Endothelial cell of umbilical vein (primary cell): ENCODE data around the gene DDX4. TPM values are rescaled to one million over a fixed set of nuclear protein-coding genes. Genes with fewer than 3 reads are reported as not detected.

Experiments
- BruUV-seq: library from RNA; stranded (reverse); fragments of 400-500 nt; replicated peaks from 2 replicates; lab custom pipeline; 2021; lab: Mats Ljungman, UMichigan
- CTCF ChIA-PET: fragments of 300-600, 350-600 bp; sonication (Branson Sonifier 250); formaldehyde crosslinking; loops from one replicate; lab custom pipeline; 2021; ENCODE audit warnings: antibody characterized with exemption, inconsistent platforms; lab: Charles Lee
- POLR2A ChIA-PET: fragments of 300-600, 350-600 bp; sonication (Branson Sonifier 250); formaldehyde crosslinking; loops from one replicate; lab custom pipeline; 2021; ENCODE audit warnings: antibody characterized with exemption, inconsistent platforms; lab: Charles Lee
- DNase-seq: peaks from one replicate; pipeline ENCODE4 v3.0.0-alpha.2; 2011; ENCODE audit warnings: low read depth, low spot score
- FAIRE-seq: peaks from 2 replicates; lab custom pipeline; 2011; peaks lifted over from hg19 to GRCh38; lab: Jason Lieb, UNC
- H2AFZ ChIP-seq: 2 replicates; pipeline ENCODE4 v1.6.0; 2012; ENCODE audit warnings: low read depth, low read length, control low read depth, inconsistent platforms
- H3K27ac ChIP-seq: 2 replicates; pipeline ENCODE4 v1.5.1; 2011; ENCODE audit warnings: low read depth, mild to moderate bottlenecking, control low read depth, low read length, moderate library complexity; ENCODE audit not compliant: insufficient read depth
- H3K27me3 ChIP-seq, 2 experiments: 2 replicates each; pipeline versions ENCODE4 v1.6.0 to v1.6.1; 2011; ENCODE audit warnings: low read length in 2 of 2, mixed read lengths in 1 of 2; ENCODE audit not compliant: control insufficient read depth in 2 of 2, insufficient read depth in 2 of 2
- H3K36me3 ChIP-seq, 2 experiments: 2 replicates in 1 of 2; 3 replicates in 1 of 2; pipeline ENCODE4 v1.5.1; 2011; ENCODE audit warnings: low read length in 2 of 2, mild to moderate bottlenecking in 1 of 2, moderate library complexity in 1 of 2; ENCODE audit not compliant: control insufficient read depth in 2 of 2, insufficient read depth in 2 of 2; ENCODE audit errors: extremely low read depth in 1 of 2
- H3K4me1 ChIP-seq: 3 replicates; pipeline ENCODE4 v1.5.1; 2011; ENCODE audit warnings: mild to moderate bottlenecking, low read length; ENCODE audit not compliant: control insufficient read depth, insufficient read depth; ENCODE audit errors: extremely low read depth
- H3K4me2 ChIP-seq: 2 replicates; pipeline ENCODE4 v1.6.1; 2011; ENCODE audit warnings: low read length, control low read depth, mixed read lengths; ENCODE audit not compliant: insufficient read depth
- H3K4me3 ChIP-seq, 3 experiments: fragments of 200-600 bp in 1 of 3; sonication (generic), shearing (Covaris generic) in 1 of 3; replicated peaks in 1 of 3; 2 replicates each; pipeline ENCODE4 v1.5.1; 2011 to 2016; ENCODE audit warnings: control low read depth in 3 of 3, low read length in 3 of 3, mild to moderate bottlenecking in 2 of 3, inconsistent platforms in 1 of 3, low read depth in 1 of 3, moderate library complexity in 1 of 3; ENCODE audit not compliant: insufficient read depth in 1 of 3
- H3K79me2 ChIP-seq: 2 replicates; pipeline ENCODE4 v1.6.0; 2012; ENCODE audit warnings: low read length, inconsistent platforms; ENCODE audit not compliant: control insufficient read depth, insufficient read depth
- H3K9ac ChIP-seq: replicated peaks from 2 replicates; pipeline ENCODE3; 2011; ENCODE audit warnings: low read length, control low read depth; ENCODE audit not compliant: insufficient read depth; ENCODE audit errors: extremely low read depth
- H3K9me1 ChIP-seq: replicated peaks from 3 replicates; pipeline ENCODE4 v1.6.0; 2011; ENCODE audit warnings: mild to moderate bottlenecking, low read length; ENCODE audit not compliant: control insufficient read depth, insufficient read depth; ENCODE audit errors: extremely low read depth
- H3K9me3 ChIP-seq: replicated peaks from 2 replicates; pipeline ENCODE4 v1.5.1; 2012; ENCODE audit warnings: low read length, inconsistent platforms; ENCODE audit not compliant: control insufficient read depth, insufficient read depth
- H4K20me1 ChIP-seq: replicated peaks from 2 replicates; pipeline ENCODE3; 2011; ENCODE audit warnings: mild to moderate bottlenecking, low read length; ENCODE audit not compliant: control insufficient read depth, insufficient read depth; ENCODE audit errors: extremely low read depth
- CTCF ChIP-seq, 2 donors: IDR thresholded peaks; 1 replicate in 1 of 2; 2 replicates in 1 of 2; pipeline ENCODE4 v1.5.1; 2011; ENCODE audit warnings: low read length in 2 of 2, mild to moderate bottlenecking in 2 of 2, moderate library complexity in 2 of 2, control low read depth in 1 of 2, inconsistent platforms in 1 of 2, low read depth in 1 of 2; ENCODE audit not compliant: insufficient read depth in 1 of 2; ENCODE audit errors: extremely low read depth in 1 of 2
- EZH2 ChIP-seq: IDR thresholded peaks from 2 replicates; pipeline ENCODE4 v1.6.1; 2012; ENCODE audit warnings: borderline replicate concordance, low read depth, mild to moderate bottlenecking, moderate library complexity, low read length, inconsistent platforms; ENCODE audit not compliant: severe bottlenecking
- FOS ChIP-seq: IDR thresholded peaks from 2 replicates; pipeline ENCODE4 v1.6.1; 2011; ENCODE audit warnings: mild to moderate bottlenecking, low read length, moderate library complexity, borderline replicate concordance; ENCODE audit not compliant: insufficient read depth
- GATA2 ChIP-seq: IDR thresholded peaks from 2 replicates; pipeline ENCODE4 v1.7.0; 2011; ENCODE audit warnings: low read depth, mild to moderate bottlenecking, moderate library complexity, mixed read lengths, low read length; ENCODE audit not compliant: insufficient read length, insufficient read depth
- JUN ChIP-seq: IDR thresholded peaks from 2 replicates; pipeline ENCODE4 v1.6.1; 2011; ENCODE audit warnings: borderline replicate concordance, low read depth; ENCODE audit not compliant: insufficient read length, insufficient read depth
- MAX ChIP-seq: IDR thresholded peaks from 2 replicates; pipeline ENCODE4 v1.6.1; 2011; ENCODE audit not compliant: insufficient read depth, insufficient read length
- MYC ChIP-seq: IDR thresholded peaks from one replicate; pipeline ENCODE4 v1.6.1; 2011; ENCODE audit warnings: mild to moderate bottlenecking, low read depth, low read length
- POLR2A ChIP-seq: IDR thresholded peaks from 2 replicates; pipeline ENCODE4 v1.6.1; 2012; ENCODE audit warnings: low read depth, mild to moderate bottlenecking, control low read depth, low read length
- POLR2AphosphoS5 ChIP-seq: IDR thresholded peaks from 2 replicates; pipeline ENCODE4 v1.6.1; 2012; ENCODE audit warnings: low read depth, mild to moderate bottlenecking, control low read depth, low read length, moderate library complexity; ENCODE audit not compliant: insufficient read depth
- dilution Hi-C: fragments of 300-500 bp; cut with MboI; formaldehyde crosslinking; loops from one replicate; pipeline ENCODE4 v1.15.0; 2019; ENCODE audit warnings: low sequenced_read_pairs; ENCODE audit not compliant: extremely low pct_ligation_motif_present
- intact Hi-C: fragments of 100-400 bp; cut with micrococcal nuclease; formaldehyde crosslinking; loops from one replicate; pipeline ENCODE4 v1.10.0; 2022
- polyA plus RNA-seq, 4 experiments: library from polyadenylated mRNA; depleted of rRNA in 3 of 4; stranded (reverse) in 3 of 4; unstranded in 1 of 4; fragments of >200 nt; gene quantifications; 2 replicates each; pipeline versions ENCODE4 v1.2.1 to v1.2.3, GENCODE V29; 2011 to 2012; ENCODE audit warnings: missing spikeins in 1 of 4
- total RNA-seq: library from RNA; stranded (reverse); gene quantifications from 2 replicates; pipeline ENCODE4 v1.2.3, GENCODE V29; 2021

DDX4 gene
- total and polyA plus RNA-seq, 2 donors (not counting 3 experiments of a cell fraction or from before 2014, with no cell fraction given) = not detected

DNA sequence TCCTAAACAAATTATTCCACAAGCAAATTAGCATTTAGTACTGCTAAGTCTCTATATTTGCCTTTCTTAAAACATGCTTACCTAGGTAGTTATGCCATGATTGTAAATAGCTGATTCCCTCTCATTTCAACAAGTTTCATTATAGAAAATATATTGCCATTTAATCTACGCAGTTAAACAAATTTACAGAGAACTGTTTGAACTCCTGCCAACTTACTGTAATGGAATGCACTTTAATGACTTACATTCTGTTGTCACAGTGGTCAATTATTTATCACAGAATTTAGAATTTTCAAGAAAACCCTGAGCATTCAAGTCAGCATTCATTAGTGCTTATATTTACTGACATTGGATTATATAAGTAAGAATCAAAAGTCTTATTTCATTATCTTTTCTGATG lies 45.4 kb upstream of the DDX4 start:
- H3K4me1 ChIP-seq = no peaks in the 10 kb centered on the region
- no peak overlapping the region for H2AFZ ChIP-seq
- ChIA-PET CTCF (interaction anchor here (0.6 to 3.3 kb wide), 74 partner anchors 8 to 1146 kb away, joined by 3 to 96 read pairs (median 4); partner anchors contain the start of genes CDC20B, DHX29, IL31RA and MTREX), POLR2A (no interaction called here)
- H3K9me1 ChIP-seq = no peaks in the 10 kb centered on the region
- intact Hi-C loops = loop anchor here (1.0 to 5.0 kb wide), 5 partner anchors 348 to 510 kb away; partner anchors contain the start of gene MCIDAS
- no TSS peak for BruUV-seq
- no peaks in the 10 kb centered on the region for H4K20me1 ChIP-seq
- H3K27ac ChIP-seq = no peak overlapping the region
- no peak overlapping the region for H3K9ac ChIP-seq
- H3K36me3 ChIP-seq = no peaks in the 10 kb centered on the region
- dilution Hi-C loops = no loop called here
- no peak for FAIRE-seq
- no peak for DNase-seq
- H3K4me2 ChIP-seq = no peak overlapping the region
- no peaks in the 10 kb centered on the region for H3K79me2 ChIP-seq
- H3K4me3 ChIP-seq = no peak overlapping the region
- no peaks in the 10 kb centered on the region for H3K27me3 ChIP-seq
- TF ChIP-seq FOS (no peak), MAX (no peak), GATA2 (no peak), JUN (no peak), CTCF (IDR thresholded peaks at IDR 0.05; ENCODE audit: extremely low read depth in 1 of 2, insufficient read depth in 1 of 2, low read depth in 1 of 2, low read length in 2 of 2) (no peak), POLR2A (no peak), EZH2 (no peak), MYC (no peak), POLR2AphosphoS5 (no peak)
- no peaks in the 10 kb centered on the region for H3K9me3 ChIP-seq
